IPS-18a (cell line): ENCODE results near the gene SHISA4.

Source experiments
- H3K27ac ChIP-seq: one replicate; pipeline ENCODE4 v1.5.1; 2013; ENCODE audit warnings: low read length
- H3K27me3 ChIP-seq: one replicate; pipeline ENCODE4 v1.6.1; 2013; ENCODE audit warnings: mild to moderate bottlenecking, low read length; ENCODE audit not compliant: control insufficient read depth, insufficient read depth
- H3K36me3 ChIP-seq: one replicate; pipeline ENCODE4 v1.6.1; 2013; ENCODE audit warnings: low read depth, low read length; ENCODE audit not compliant: control insufficient read depth
- H3K4me1 ChIP-seq: one replicate; pipeline ENCODE4 v1.6.1; 2013; ENCODE audit warnings: low read depth, low read length; ENCODE audit not compliant: control insufficient read depth
- H3K4me3 ChIP-seq: one replicate; pipeline ENCODE4 v1.5.1; 2013; ENCODE audit warnings: low read length
- H3K9ac ChIP-seq: one replicate; pipeline ENCODE4 v1.6.1; 2013; ENCODE audit warnings: mild to moderate bottlenecking, low read length, moderate library complexity
- H3K9me3 ChIP-seq: one replicate; pipeline ENCODE4 v1.6.1; 2013; ENCODE audit warnings: low read depth, low read length; ENCODE audit not compliant: control insufficient read depth

The SHISA4 gene

GRCh38 chr1:201921952-201922558 lies 33.4 kb downstream of the SHISA4 start:
- Histone ChIP-seq H3K27ac (no peak overlapping the region), H3K4me1 (no peaks in the 10 kb centered on the region), H3K9me3 (no peaks in the 10 kb centered on the region), H3K27me3 (no peaks in the 10 kb centered on the region), H3K4me3 (no peak overlapping the region), H3K36me3 (no peaks in the 10 kb centered on the region), H3K9ac (no peak overlapping the region)

GRCh38 chr1:201925301-201925567 lies 36.5 kb downstream of the SHISA4 start:
- H3K4me3 ChIP-seq, result no peak overlapping the region

GRCh38 chr1:201925981-201926645 lies 37.4 kb downstream of the SHISA4 start:
- Histone ChIP-seq H3K9ac (no peak overlapping the region), H3K9me3 (no peaks in the 10 kb centered on the region), H3K4me3 (no peak overlapping the region), H3K27me3 (no peaks in the 10 kb centered on the region), H3K36me3 (no peaks in the 10 kb centered on the region), H3K4me1 (no peaks in the 10 kb centered on the region), H3K27ac (no peak overlapping the region)

More at GRCh38 chr1:201925301-201925567, 36.5 kb downstream of the SHISA4 start:
- Histone ChIP-seq H3K27ac (no peak overlapping the region), H3K9ac (no peak overlapping the region), H3K27me3 (no peaks in the 10 kb centered on the region), H3K4me1 (no peaks in the 10 kb centered on the region), H3K36me3 (no peaks in the 10 kb centered on the region), H3K9me3 (no peaks in the 10 kb centered on the region)

GRCh38 chr1:201928266-201928665 lies 39.6 kb downstream of the SHISA4 start:
- Histone ChIP-seq H3K27me3 (no peaks in the 10 kb centered on the region), H3K9me3 (no peaks in the 10 kb centered on the region), H3K9ac (no peak overlapping the region), H3K27ac (no peak overlapping the region), H3K4me1 (no peaks in the 10 kb centered on the region), H3K4me3 (no peak overlapping the region), H3K36me3 (no peaks in the 10 kb centered on the region)

- H3K4me3 ChIP-seq, result no peak overlapping the region
- no peak overlapping the region for H3K27ac ChIP-seq
- no peaks in the 10 kb centered on the region for H3K4me1 ChIP-seq
- no peaks in the 10 kb centered on the region for H3K36me3 ChIP-seq
- no peak overlapping the region for H3K9ac ChIP-seq
- no peaks in the 10 kb centered on the region for H3K27me3 ChIP-seq
- no peaks in the 10 kb centered on the region for H3K9me3 ChIP-seq
Observed at GRCh38 chr1:201930137-201930536, 41.4 kb downstream of the SHISA4 start.

- Histone ChIP-seq H3K9ac (no peak overlapping the region), H3K27ac (no peak overlapping the region), H3K4me3 (no peak overlapping the region), H3K4me1 (no peaks in the 10 kb centered on the region), H3K9me3 (no peaks in the 10 kb centered on the region), H3K36me3 (no peaks in the 10 kb centered on the region), H3K27me3 (no peaks in the 10 kb centered on the region)
Observed at GRCh38 chr1:201930803-201931202, 42.1 kb downstream of the SHISA4 start.

- Histone ChIP-seq H3K27me3 (no peaks in the 10 kb centered on the region), H3K9ac (no peak overlapping the region), H3K4me1 (no peaks in the 10 kb centered on the region), H3K27ac (no peak overlapping the region), H3K36me3 (no peaks in the 10 kb centered on the region), H3K4me3 (no peak overlapping the region), H3K9me3 (no peaks in the 10 kb centered on the region)
Observed at GRCh38 chr1:201933840-201934430, 45.2 kb downstream of the SHISA4 start.

GRCh38 chr1:201937624-201938213 lies 49.0 kb downstream of the SHISA4 start:
- no peak overlapping the region for H3K27ac ChIP-seq

GRCh38 chr1:201938440-201939035 lies 49.8 kb downstream of the SHISA4 start:
- H3K36me3 ChIP-seq, result no peaks in the 10 kb centered on the region
- H3K27ac ChIP-seq, result no peak overlapping the region
- H3K9me3 ChIP-seq, result no peaks in the 10 kb centered on the region
- no peak overlapping the region for H3K4me3 ChIP-seq
- H3K4me1 ChIP-seq, result peaks cover 3% of the 10 kb centered on the region
- H3K9ac ChIP-seq, result no peak overlapping the region
- H3K27me3 ChIP-seq, result no peaks in the 10 kb centered on the region

More at GRCh38 chr1:201937624-201938213, 49.0 kb downstream of the SHISA4 start:
- peaks cover 3% of the 10 kb centered on the region for H3K4me1 ChIP-seq
- H3K36me3 ChIP-seq, result no peaks in the 10 kb centered on the region
- no peaks in the 10 kb centered on the region for H3K9me3 ChIP-seq
- H3K9ac ChIP-seq, result no peak overlapping the region
- H3K4me3 ChIP-seq, result no peak overlapping the region
- no peaks in the 10 kb centered on the region for H3K27me3 ChIP-seq

- no peak overlapping the region for H3K27ac ChIP-seq
- H3K4me3 ChIP-seq, result no peak overlapping the region
- H3K9me3 ChIP-seq, result no peaks in the 10 kb centered on the region
- no peaks in the 10 kb centered on the region for H3K36me3 ChIP-seq
- peaks cover 3% of the 10 kb centered on the region for H3K4me1 ChIP-seq
- no peak overlapping the region for H3K9ac ChIP-seq
- no peaks in the 10 kb centered on the region for H3K27me3 ChIP-seq
Observed at GRCh38 chr1:201939148-201939547, 50.5 kb downstream of the SHISA4 start.

- Histone ChIP-seq H3K9ac (no peak overlapping the region), H3K36me3 (no peaks in the 10 kb centered on the region)
Observed at GRCh38 chr1:201939574-201939973, 50.9 kb downstream of the SHISA4 start.

More at GRCh38 chr1:201939574-201939973, 50.9 kb downstream of the SHISA4 start:
- Histone ChIP-seq H3K27me3 (no peaks in the 10 kb centered on the region), H3K4me3 (no peak overlapping the region), H3K4me1 (peaks cover 3% of the 10 kb centered on the region), H3K27ac (no peak overlapping the region), H3K9me3 (no peaks in the 10 kb centered on the region)
